H9 (cell line): ENCODE data around the gene CHL1. TPM values are rescaled to one million over a fixed set of nuclear protein-coding genes. Genes with fewer than 3 reads are reported as not detected.

ENCODE experiments used
- DNase-seq: peaks from one replicate; pipeline ENCODE4 v3.0.0-alpha.2; 2017
- H2AFZ ChIP-seq: one replicate; pipeline ENCODE4 v1.6.1; 2013; ENCODE audit warnings: mild to moderate bottlenecking, low read length, control low read depth, moderate library complexity
- H2AK5ac ChIP-seq: 2 replicates; pipeline ENCODE4 v1.6.1; 2013; ENCODE audit warnings: low read length, control low read depth, mixed read lengths; ENCODE audit not compliant: insufficient read length
- H2BK120ac ChIP-seq: one replicate; pipeline ENCODE4 v1.6.1; 2013; ENCODE audit warnings: low read depth, mild to moderate bottlenecking, low read length, control low read depth, inconsistent platforms; ENCODE audit not compliant: poor library complexity, severe bottlenecking
- H2BK12ac ChIP-seq: 2 replicates; pipeline ENCODE4 v1.6.1; 2013; ENCODE audit warnings: low read length, control low read depth, mixed read lengths, low read depth; ENCODE audit not compliant: insufficient read length
- H2BK15ac ChIP-seq: 2 replicates; pipeline ENCODE4 v1.6.1; 2013; ENCODE audit warnings: low read depth, low read length, control low read depth
- H2BK20ac ChIP-seq: one replicate; pipeline ENCODE4 v1.6.1; 2013; ENCODE audit warnings: low read depth, mild to moderate bottlenecking, low read length, control low read depth, inconsistent platforms; ENCODE audit not compliant: poor library complexity, severe bottlenecking
- H2BK5ac ChIP-seq: 2 replicates; pipeline ENCODE4 v1.6.1; 2013; ENCODE audit warnings: low read length, control low read depth, mixed read lengths; ENCODE audit not compliant: insufficient read length
- H3K14ac ChIP-seq: 2 replicates; pipeline ENCODE4 v1.6.1; 2013; ENCODE audit warnings: low read length, control low read depth; ENCODE audit not compliant: insufficient read depth
- H3K18ac ChIP-seq: 2 replicates; pipeline ENCODE4 v1.6.1; 2013; ENCODE audit warnings: low read depth, mild to moderate bottlenecking, mixed read lengths, low read length, control low read depth; ENCODE audit not compliant: insufficient read length
- H3K23ac ChIP-seq: 2 replicates; pipeline ENCODE4 v1.6.1; 2013; ENCODE audit warnings: low read length, control low read depth, mixed read lengths, low read depth; ENCODE audit not compliant: insufficient read length
- H3K23me2 ChIP-seq: 2 replicates; pipeline ENCODE4 v1.6.1; 2013; ENCODE audit warnings: low read depth, mild to moderate bottlenecking, mixed read lengths, low read length, control low read depth; ENCODE audit not compliant: insufficient read length, poor library complexity, severe bottlenecking
- H3K27ac ChIP-seq: 2 replicates; pipeline ENCODE4 v1.5.1; 2013; ENCODE audit warnings: low read length, control low read depth, mixed read lengths, low read depth; ENCODE audit not compliant: insufficient read length
- H3K27me3 ChIP-seq: 2 replicates; pipeline ENCODE4 v1.6.1; 2013; ENCODE audit warnings: low read length, control low read depth, inconsistent platforms; ENCODE audit not compliant: insufficient read depth
- H3K4ac ChIP-seq: 2 replicates; pipeline ENCODE4 v1.6.1; 2013; ENCODE audit warnings: low read depth, mild to moderate bottlenecking, control low read depth, inconsistent platforms, low read length, moderate library complexity
- H3K4me1 ChIP-seq: 2 replicates; pipeline ENCODE4 v1.6.1; 2013; ENCODE audit warnings: low read length, control low read depth, inconsistent platforms; ENCODE audit not compliant: insufficient read depth
- H3K4me2 ChIP-seq: 2 replicates; pipeline ENCODE4 v1.6.1; 2013; ENCODE audit warnings: low read length, control low read depth, mixed read lengths; ENCODE audit not compliant: insufficient read length, insufficient read depth
- H3K56ac ChIP-seq: 2 replicates; pipeline ENCODE4 v1.6.1; 2013; ENCODE audit warnings: low read depth, mild to moderate bottlenecking, mixed read lengths, low read length, control low read depth; ENCODE audit not compliant: insufficient read length
- H3K79me1 ChIP-seq: 2 replicates; pipeline ENCODE4 v1.6.1; 2013; ENCODE audit warnings: low read depth, mild to moderate bottlenecking, moderate library complexity, low read length, control low read depth, inconsistent platforms; ENCODE audit not compliant: insufficient read depth, poor library complexity, severe bottlenecking
- H3K79me2 ChIP-seq: 2 replicates; pipeline ENCODE4 v1.6.1; 2013; ENCODE audit warnings: low read length, control low read depth, inconsistent platforms; ENCODE audit not compliant: insufficient read depth
- H3K9ac ChIP-seq: 2 replicates; pipeline ENCODE4 v1.6.1; 2013; ENCODE audit warnings: low read length, control low read depth, mixed read lengths; ENCODE audit not compliant: insufficient read length; ENCODE audit errors: extremely low read depth
- H3K9me3 ChIP-seq: one replicate; pipeline ENCODE4 v1.6.1; 2013; ENCODE audit warnings: low read depth, low read length, inconsistent platforms; ENCODE audit not compliant: control insufficient read depth
- H3T11ph ChIP-seq: one replicate; pipeline ENCODE4 v1.6.1; 2013; ENCODE audit warnings: mild to moderate bottlenecking, low read length, control low read depth, inconsistent platforms
- H4K20me1 ChIP-seq: one replicate; pipeline ENCODE4 v1.6.1; 2013; ENCODE audit not compliant: control insufficient read depth, insufficient read length, insufficient read depth
- H4K5ac ChIP-seq: 2 replicates; pipeline ENCODE4 v1.6.1; 2013; ENCODE audit warnings: low read depth, mild to moderate bottlenecking, mixed read lengths, low read length, control low read depth; ENCODE audit not compliant: insufficient read length
- H4K8ac ChIP-seq: replicated peaks from 2 replicates; pipeline ENCODE4 v1.6.1; 2013; ENCODE audit warnings: low read length, control low read depth, mixed read lengths, low read depth; ENCODE audit not compliant: insufficient read length
- H4K91ac ChIP-seq: 2 replicates; pipeline ENCODE4 v1.6.1; 2013; ENCODE audit warnings: low read depth, mild to moderate bottlenecking, moderate library complexity, mixed read lengths, low read length, control low read depth; ENCODE audit not compliant: insufficient read length
- H3K27ac Mint-ChIP-seq, 3 experiments: 2 replicates in 2 of 3; 3 replicates in 1 of 3; pipeline ENCODE4 v1.8.0; 2020 to 2021; ENCODE audit warnings: mixed read lengths in 3 of 3, mild to moderate bottlenecking in 1 of 3, moderate library complexity in 1 of 3
- H3K27me3 Mint-ChIP-seq: 2 replicates; pipeline ENCODE4 v1.8.0; 2021; ENCODE audit warnings: low read depth, mild to moderate bottlenecking, moderate library complexity, mixed read lengths
- H3K36me3 Mint-ChIP-seq, 3 experiments: 2 replicates in 2 of 3; 3 replicates in 1 of 3; pipeline ENCODE4 v1.8.0; 2020 to 2021; ENCODE audit warnings: low read depth in 3 of 3, mixed read lengths in 3 of 3; ENCODE audit not compliant: insufficient read depth in 1 of 3
- H3K4me1 Mint-ChIP-seq, 2 experiments: 2 replicates each; pipeline ENCODE4 v1.8.0; 2020; ENCODE audit warnings: mixed read lengths in 2 of 2
- H3K4me3 Mint-ChIP-seq, 2 experiments: 2 replicates in 1 of 2; 3 replicates in 1 of 2; pipeline ENCODE4 v1.8.0; 2020 to 2021; ENCODE audit warnings: mild to moderate bottlenecking in 2 of 2, mixed read lengths in 2 of 2, moderate library complexity in 1 of 2
- H3K9me3 Mint-ChIP-seq, 2 experiments: 2 replicates in 1 of 2; 3 replicates in 1 of 2; pipeline ENCODE4 v1.8.0; 2020; ENCODE audit warnings: mild to moderate bottlenecking in 2 of 2, mixed read lengths in 2 of 2, moderate library complexity in 1 of 2
- WGBS: extraction: QIAGEN DNeasy Blood & Tissue Kit; methylation state at CpG from one replicate; pipeline ENCODE4 v1.1.7; 2013; ENCODE audit warnings: missing lambda C conversion rate, low lambda C conversion rate, mixed read lengths; ENCODE audit not compliant: insufficient read length; ENCODE audit errors: extremely low coverage; 5-methylcytosine and 5-hydroxymethylcytosine counted together
- long read RNA-seq: library from polyadenylated mRNA; unstranded; transcript quantifications from one replicate; pipeline ENCODE4 v2.0.0, GENCODE V29; 2020
- total RNA-seq: library from RNA; stranded (reverse); gene quantifications from 2 replicates; pipeline ENCODE4 v1.2.1, GENCODE V29; 2021
- TF ChIP-seq, protein P1 (sequence below): fragments of 200-600 bp; sonication (generic); conservative IDR thresholded peaks from 3 replicates; pipeline ENCODE4 v1.8.0; 2021; ENCODE audit warnings: antibody characterized with exemption, mild to moderate bottlenecking

CHL1 gene, protein sequence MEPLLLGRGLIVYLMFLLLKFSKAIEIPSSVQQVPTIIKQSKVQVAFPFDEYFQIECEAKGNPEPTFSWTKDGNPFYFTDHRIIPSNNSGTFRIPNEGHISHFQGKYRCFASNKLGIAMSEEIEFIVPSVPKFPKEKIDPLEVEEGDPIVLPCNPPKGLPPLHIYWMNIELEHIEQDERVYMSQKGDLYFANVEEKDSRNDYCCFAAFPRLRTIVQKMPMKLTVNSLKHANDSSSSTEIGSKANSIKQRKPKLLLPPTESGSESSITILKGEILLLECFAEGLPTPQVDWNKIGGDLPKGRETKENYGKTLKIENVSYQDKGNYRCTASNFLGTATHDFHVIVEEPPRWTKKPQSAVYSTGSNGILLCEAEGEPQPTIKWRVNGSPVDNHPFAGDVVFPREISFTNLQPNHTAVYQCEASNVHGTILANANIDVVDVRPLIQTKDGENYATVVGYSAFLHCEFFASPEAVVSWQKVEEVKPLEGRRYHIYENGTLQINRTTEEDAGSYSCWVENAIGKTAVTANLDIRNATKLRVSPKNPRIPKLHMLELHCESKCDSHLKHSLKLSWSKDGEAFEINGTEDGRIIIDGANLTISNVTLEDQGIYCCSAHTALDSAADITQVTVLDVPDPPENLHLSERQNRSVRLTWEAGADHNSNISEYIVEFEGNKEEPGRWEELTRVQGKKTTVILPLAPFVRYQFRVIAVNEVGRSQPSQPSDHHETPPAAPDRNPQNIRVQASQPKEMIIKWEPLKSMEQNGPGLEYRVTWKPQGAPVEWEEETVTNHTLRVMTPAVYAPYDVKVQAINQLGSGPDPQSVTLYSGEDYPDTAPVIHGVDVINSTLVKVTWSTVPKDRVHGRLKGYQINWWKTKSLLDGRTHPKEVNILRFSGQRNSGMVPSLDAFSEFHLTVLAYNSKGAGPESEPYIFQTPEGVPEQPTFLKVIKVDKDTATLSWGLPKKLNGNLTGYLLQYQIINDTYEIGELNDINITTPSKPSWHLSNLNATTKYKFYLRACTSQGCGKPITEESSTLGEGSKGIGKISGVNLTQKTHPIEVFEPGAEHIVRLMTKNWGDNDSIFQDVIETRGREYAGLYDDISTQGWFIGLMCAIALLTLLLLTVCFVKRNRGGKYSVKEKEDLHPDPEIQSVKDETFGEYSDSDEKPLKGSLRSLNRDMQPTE (N-terminal part only)
- 0.04 TPM in 1 of 2 replicates, not detected in the other for total RNA-seq
- long read RNA-seq, result 0 reads

DNA sequence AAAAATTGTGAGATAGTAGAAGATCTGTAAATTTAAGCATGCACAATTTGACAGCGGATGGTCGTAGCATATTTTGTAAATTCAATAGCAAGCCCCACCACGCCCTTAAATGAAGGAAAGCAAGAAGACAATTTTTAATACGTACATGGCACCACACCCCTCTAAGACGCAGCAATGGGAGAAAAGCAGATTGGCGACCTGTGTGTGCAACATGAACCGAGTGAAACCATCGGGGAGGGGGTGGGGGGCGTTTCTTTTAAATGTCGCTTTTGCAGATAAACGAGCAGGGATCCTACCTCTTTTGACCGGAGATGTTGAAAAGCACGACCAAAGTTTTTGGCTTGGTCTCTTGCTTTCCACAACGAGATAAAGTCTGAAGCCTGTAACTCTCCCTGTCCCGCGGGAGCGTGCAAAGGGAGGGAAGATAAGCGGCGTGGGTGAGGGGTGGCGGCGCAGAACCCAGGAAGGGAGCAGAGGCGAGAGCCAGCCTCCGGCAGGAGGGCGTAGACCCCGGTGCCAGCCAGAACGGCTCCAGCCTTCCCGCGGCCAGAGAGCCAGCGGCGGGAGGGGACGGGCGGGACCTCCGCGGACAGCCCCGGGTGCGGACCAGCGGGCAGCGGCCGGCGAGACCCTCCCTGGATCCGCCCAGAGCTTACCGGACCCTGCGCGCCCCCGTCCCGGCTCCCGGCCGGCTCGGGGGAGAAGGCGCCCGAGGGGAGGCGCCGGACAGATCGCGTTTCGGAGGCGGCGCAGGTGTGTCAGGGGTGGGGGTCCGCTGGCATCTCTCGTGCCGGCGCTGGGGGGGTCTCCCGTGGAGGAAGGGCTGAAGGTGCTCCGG lies at the start of gene CHL1:
Gene CHL1 (plus strand): TSS at position 453 of the 838 bp plus-strand sequence. CDS start 123,014 bp downstream, outside the sequence.
- Histone ChIP-seq H4K91ac (no peak within 1 kb of the TSS), H3K4me2 (peak within 1 kb of the TSS; percentile 87), H2AK5ac (no peak within 1 kb of the TSS), H2BK120ac (no peak within 1 kb of the TSS), H4K8ac (no peak within 1 kb of the TSS), H2BK15ac (no peak within 1 kb of the TSS), H4K20me1 (no peaks in the 10 kb centered on the region), H2BK5ac (no peak within 1 kb of the TSS), H2BK20ac (no peak within 1 kb of the TSS), H3K4me1 (no peaks in the 10 kb centered on the region), H4K5ac (no peak within 1 kb of the TSS), H3K14ac (no peak within 1 kb of the TSS), H3K4ac (no peak within 1 kb of the TSS), H3K79me1 (no peaks in the 10 kb centered on the region), H3K9me3 (no peaks in the 10 kb centered on the region), H3T11ph (no peak within 1 kb of the TSS), H3K27me3 (peaks cover 6% of the 10 kb centered on the region; the same call in 1 of the 2 replicates), H2BK12ac (no peak within 1 kb of the TSS), H3K9ac (peak within 1 kb of the TSS; percentile 54), H3K23me2 (peaks cover 16% of the 10 kb centered on the region), H3K18ac (no peak within 1 kb of the TSS), H3K27ac (no peak within 1 kb of the TSS), H3K79me2 (no peaks in the 10 kb centered on the region), H3K56ac (no peak within 1 kb of the TSS), H3K23ac (no peak within 1 kb of the TSS), H2AFZ (no peak within 1 kb of the TSS)
- H3K27ac Mint-ChIP-seq, result no peak within 1 kb of the TSS
- DNase-seq, result peak; percentile 56
- no peaks in the 10 kb centered on the region; a peak in 1 of 7 replicates for H3K36me3 Mint-ChIP-seq
- TF ChIP-seq, protein P1, sequence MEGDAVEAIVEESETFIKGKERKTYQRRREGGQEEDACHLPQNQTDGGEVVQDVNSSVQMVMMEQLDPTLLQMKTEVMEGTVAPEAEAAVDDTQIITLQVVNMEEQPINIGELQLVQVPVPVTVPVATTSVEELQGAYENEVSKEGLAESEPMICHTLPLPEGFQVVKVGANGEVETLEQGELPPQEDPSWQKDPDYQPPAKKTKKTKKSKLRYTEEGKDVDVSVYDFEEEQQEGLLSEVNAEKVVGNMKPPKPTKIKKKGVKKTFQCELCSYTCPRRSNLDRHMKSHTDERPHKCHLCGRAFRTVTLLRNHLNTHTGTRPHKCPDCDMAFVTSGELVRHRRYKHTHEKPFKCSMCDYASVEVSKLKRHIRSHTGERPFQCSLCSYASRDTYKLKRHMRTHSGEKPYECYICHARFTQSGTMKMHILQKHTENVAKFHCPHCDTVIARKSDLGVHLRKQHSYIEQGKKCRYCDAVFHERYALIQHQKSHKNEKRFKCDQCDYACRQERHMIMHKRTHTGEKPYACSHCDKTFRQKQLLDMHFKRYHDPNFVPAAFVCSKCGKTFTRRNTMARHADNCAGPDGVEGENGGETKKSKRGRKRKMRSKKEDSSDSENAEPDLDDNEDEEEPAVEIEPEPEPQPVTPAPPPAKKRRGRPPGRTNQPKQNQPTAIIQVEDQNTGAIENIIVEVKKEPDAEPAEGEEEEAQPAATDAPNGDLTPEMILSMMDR, result no peak
- no peaks in the 10 kb centered on the region for H3K9me3 Mint-ChIP-seq
- WGBS, result no CpG with 5 or more reads among the region's 64 CpGs
- H3K27me3 Mint-ChIP-seq, result peaks cover 80% of the 10 kb centered on the region
- peaks cover 0 to 5% of the 10 kb centered on the region in 2 experiments; a peak in 2 of 4 replicates for H3K4me1 Mint-ChIP-seq
- peak within 1 kb of the TSS; percentile 66 to 89 for H3K4me3 Mint-ChIP-seq
